NCI-H1930 (cell line): ENCODE results near the gene OR5T3.
"Not testable (repeated sequence)": the region's sequence is repeated elsewhere in the genome, so short reads cannot be mapped to it uniquely, and the experiment has no call there.

Experiments used
- DNase-seq, 2 experiments: peaks; one replicate each; lab custom pipeline; 2025; lab: John Stamatoyannopoulos, UW

Gene OR5T3

DNA sequence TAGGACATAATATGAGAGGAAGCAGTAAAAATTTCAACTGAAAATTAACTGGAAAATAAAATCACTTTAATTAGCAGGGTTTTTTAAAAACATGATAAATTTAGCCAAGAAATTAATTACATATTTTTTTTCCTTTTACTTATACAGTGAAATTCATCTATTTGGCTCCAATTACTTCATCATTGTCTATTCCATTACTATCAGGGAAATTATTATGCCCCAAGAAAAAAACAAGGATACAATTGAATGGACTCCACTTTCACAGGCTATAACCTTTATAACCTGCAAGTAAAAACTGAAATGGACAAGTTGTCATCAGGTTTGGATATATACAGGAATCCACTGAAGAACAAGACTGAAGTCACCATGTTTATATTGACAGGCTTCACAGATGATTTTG is at the start of gene OR5T3:
Gene OR5T3, plus strand, starts transcription at position 301 of the 400 bp plus-strand sequence. Its CDS starts 0 bp downstream, at position 301.
- no peak for DNase-seq

DNA sequence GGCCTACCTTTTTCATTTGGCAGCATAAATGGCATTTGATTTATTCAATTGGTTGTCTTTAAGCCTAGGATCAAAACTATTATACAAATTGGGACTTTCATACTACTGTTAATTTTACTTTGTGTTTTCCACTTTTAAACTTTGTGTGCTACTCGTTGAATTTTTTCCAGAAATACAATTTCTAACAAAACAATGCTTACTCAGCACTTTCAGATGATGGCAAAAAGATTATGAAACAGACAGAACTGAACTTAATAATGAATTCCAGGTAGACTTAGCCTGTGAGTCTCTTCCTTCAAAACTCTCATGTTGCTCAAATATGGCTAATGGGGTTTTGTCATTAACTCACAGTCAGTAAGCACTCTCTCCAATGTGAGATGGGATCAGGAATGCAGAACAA is 44.3 kb upstream of the OR5T3 start:
- no peak for DNase-seq

DNA sequence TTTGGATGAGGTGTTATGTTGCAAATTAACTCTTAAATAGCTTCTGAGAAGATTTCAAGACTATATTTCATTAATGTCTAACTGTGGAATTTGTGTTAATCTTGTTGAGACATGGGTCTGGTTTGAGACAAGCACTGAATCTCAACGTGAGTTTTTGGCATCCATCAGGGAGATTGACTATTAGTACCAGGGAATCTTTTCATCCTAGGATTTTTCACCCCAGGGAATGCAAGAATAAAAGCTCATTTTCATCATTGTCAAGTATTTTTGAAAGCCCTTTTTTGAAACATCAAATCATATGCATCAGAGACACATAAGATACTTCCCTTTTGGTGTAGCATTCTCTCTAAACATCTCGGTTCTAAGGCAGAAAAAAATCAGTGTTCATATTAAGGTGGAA is 37.5 kb upstream of the OR5T3 start:
- DNase-seq = no peak

DNA sequence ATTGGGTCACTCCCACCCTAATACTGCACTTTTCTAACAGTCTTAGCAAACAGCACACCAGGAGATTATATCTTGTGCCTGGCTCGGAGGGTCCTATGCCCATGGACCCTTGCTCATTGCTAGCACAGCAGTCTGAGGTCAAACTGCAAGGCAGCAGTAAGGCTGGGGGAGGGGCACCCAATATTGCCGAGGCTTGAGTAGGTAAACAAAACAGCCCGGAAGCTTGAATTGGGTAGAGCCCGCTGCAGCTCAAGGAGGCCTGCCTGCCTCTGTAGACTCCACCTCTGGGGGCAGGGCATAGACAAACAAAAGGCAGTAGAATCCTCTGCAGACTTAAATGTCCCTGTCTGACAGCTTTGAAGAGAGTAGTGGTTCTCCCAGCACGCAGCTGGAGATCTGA is 32.3 kb upstream of the OR5T3 start:
- DNase-seq = not testable (repeated sequence)

DNA sequence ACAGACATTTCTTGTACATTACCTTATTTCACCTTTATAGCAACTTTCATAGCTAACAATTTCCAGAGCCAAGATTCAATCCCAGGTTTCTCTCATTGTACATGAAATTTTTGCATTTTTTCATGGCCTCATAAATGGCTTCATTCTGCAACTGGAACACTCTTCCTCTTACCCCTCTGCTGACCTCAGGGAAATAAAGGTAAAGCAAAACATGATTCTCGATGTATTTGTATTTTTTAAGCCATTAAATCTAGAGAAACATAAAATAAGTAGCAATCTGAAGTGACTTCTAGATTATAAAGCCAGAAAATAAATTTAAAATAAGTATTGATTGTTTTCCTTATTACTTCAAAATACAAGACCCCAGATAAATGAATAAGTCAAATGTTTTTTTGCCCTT is 17.9 kb upstream of the OR5T3 start, which contains the start of gene OR5T2:
Gene OR5T2, minus strand, starts transcription at position 101 of the 400 bp plus-strand sequence. CDS start 1,193 bp downstream, outside the sequence.
- DNase-seq = no peak

DNA sequence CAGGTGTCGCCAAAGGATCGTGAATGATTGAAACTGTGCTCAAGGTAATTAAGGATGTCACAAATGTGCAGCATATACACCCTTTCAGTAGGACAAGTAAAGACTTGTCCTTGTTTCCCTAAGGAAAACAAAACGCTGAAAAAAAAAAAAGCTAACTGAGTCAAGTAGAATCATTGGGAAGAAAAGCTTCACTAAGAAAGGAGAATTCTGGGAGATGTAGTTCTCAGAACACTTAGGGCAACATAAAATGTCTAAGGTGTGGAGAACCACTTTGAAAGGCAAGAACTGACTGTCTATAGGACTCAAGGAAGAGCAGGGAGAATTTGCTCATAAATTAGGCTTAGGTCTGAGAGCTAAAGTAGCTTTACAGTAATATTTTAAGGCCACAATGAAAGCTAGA is 19.0 kb downstream of the OR5T3 start:
- DNase-seq = no peak

DNA sequence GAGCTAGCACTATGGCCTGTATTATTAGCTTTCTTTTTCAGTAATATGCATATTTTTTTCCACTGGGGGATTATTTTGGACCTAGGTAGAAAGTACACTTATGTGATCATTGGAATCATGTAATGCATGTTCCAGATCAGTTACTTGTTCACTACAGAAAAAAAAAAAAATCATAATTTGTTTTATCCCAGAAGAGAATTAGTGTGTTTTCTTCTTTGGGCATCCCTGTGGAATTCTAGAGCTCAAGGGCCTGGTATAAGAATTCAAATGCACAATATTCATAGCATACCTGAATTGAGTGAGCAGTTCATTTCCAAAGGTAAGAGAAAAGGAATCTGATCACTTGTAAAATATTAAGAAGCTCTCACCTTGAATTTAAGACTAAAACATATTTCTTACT is 21.8 kb downstream of the OR5T3 start, which contains the start of gene OR5T1:
Gene OR5T1, plus strand, starts transcription at position 301 of the 400 bp plus-strand sequence. CDS start 1,485 bp downstream, outside the sequence.
- no peak for DNase-seq

DNA sequence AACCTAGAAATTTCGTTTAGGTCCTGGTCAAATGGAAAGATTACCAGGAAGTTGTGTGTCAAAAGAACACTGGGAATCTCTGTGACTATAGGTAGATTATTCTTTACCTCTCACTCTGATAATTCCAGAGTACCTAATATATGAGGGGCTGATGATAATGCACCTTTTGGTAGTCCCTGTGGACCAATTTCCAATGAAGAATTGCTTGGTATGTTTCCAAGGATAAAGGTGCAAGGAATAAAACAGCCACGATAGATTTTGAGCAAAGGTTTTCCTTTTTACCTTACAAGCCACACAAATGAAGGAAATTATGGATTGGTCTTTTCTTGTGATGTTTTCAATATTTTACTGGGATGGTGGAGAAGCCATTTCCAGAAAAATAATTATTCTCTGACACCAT is 40.1 kb downstream of the OR5T3 start, which contains the start of gene OR8H1:
Gene OR8H1, minus strand, starts transcription at position 101 of the 400 bp plus-strand sequence. CDS start 1,192 bp downstream, outside the sequence.
- no peak for DNase-seq

DNA sequence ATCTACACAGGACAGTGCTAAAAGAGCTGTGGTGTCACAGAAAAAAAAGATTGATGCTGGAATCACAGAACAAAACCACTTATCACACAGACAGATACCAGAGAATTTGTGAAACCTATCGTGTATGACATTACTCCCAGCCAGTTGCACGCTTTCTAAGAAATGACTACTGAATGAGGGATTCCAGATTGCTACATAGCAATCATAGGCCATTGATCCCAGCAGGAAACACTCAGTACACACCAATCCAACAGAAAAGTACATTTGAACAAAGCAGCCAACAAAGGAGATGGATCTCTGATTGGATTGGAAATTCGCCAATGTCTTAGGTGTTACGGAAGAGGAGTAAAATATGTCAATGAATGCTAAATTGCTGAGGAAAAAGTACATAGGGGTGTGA is 44.8 kb downstream of the OR5T3 start:
- no peak for DNase-seq
